GM12872 (cell line): ENCODE measurements around the gene VWF.

Experiments
- TF ChIP-seq, protein P1 (sequence below): IDR thresholded peaks from 3 replicates; pipeline ENCODE4 v1.5.1; 2011; ENCODE audit warnings: low read depth, mild to moderate bottlenecking, low read length, moderate library complexity; ENCODE audit not compliant: insufficient read depth

The VWF gene

DNA sequence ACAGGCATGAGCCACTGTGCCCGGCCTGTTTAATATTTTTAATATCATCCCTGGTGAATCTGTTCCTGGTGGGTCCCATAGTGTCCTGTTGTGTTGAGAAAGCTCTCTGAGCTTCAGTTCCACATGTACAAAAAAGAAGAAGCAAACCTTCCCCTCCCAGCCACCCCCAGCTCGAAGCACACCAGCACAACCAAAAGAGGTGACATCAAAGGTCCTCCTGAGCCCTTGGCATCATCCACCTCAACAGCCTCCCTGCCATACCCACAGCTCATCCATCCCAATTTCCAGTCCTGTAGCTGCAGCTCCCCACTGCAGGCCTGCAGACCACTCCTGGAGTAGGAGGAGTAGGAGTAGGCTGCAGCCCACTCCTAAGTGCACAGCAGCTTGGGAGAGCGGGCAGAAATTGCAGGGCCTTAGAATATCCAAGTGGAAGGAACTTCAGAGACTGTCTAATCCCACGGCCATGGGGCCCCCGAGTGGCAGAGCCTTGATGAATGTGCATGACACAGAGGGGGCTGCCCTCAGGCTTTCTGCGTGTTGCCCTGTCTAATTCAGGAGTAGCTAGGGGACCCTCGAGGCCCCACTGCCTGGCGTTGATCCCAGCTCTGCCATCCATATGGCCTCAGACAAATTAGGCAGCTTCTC, 39.1 kb upstream of the VWF start:
- TF ChIP-seq, protein P1, sequence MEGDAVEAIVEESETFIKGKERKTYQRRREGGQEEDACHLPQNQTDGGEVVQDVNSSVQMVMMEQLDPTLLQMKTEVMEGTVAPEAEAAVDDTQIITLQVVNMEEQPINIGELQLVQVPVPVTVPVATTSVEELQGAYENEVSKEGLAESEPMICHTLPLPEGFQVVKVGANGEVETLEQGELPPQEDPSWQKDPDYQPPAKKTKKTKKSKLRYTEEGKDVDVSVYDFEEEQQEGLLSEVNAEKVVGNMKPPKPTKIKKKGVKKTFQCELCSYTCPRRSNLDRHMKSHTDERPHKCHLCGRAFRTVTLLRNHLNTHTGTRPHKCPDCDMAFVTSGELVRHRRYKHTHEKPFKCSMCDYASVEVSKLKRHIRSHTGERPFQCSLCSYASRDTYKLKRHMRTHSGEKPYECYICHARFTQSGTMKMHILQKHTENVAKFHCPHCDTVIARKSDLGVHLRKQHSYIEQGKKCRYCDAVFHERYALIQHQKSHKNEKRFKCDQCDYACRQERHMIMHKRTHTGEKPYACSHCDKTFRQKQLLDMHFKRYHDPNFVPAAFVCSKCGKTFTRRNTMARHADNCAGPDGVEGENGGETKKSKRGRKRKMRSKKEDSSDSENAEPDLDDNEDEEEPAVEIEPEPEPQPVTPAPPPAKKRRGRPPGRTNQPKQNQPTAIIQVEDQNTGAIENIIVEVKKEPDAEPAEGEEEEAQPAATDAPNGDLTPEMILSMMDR, result no peak

DNA sequence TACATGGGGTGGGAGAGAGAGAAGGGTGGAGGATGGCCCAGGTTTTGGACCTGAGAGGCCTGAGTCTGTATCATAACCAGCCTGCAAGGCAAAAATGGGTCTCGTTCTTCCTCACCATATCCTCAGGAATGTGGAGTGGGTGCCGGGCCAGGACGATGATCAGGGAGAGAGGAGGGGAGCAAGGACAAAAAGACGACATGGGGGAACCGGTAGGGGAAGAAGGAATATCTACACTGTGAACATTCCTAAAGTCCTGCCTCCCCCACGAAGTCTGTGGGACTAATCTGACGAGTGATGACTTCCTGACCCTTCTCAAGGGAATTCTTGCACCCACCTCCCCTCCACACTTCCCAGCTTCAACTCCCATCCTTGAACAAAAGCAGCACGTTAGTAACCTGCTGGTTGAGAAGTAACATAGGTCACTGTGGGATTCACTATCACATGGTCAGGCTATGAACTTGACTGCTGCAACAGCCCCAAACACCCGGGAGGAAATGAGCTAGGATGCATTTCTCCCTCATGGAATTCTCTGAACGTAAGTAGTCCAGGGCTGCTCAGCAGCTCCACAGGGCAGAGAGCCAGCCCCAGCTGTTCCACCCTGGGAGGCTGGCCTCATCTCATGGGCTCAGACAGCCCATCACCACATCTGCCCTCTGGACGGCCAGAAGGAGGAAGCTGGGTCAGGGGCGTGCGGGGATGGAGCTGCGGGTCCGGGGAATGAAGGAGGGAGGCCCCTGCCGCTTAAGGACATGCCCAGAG, 36.8 kb upstream of the VWF start:
- TF ChIP-seq, protein P1, result no peak

- TF ChIP-seq, protein P1, result no peak
Observed at GRCh38 chr12:6158749-6159148, 34.3 kb upstream of the VWF start.

DNA sequence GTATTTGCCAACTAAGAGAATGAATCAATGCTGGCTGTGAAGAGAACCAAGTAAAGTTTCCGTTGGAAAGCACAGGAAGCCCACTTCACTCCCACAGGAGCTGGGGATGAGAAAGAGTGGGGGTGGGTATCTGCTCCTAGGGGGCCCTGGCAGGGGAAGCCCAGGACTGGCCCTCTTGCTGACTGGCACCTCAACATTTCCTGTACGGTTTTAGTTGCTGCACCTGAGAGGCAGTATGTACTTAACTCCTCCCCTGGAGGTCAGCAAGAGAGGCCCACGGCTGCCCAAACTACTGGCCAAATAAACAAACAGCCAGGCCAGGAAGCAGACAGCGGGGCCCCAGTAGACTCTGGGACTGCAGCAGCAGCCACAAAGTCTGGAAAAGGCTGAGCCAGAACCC, 33.8 kb upstream of the VWF start:
- TF ChIP-seq, protein P1, result no peak

GRCh38 chr12:6157482-6157881, 33.0 kb upstream of the VWF start:
- TF ChIP-seq, protein P1, result no peak

DNA sequence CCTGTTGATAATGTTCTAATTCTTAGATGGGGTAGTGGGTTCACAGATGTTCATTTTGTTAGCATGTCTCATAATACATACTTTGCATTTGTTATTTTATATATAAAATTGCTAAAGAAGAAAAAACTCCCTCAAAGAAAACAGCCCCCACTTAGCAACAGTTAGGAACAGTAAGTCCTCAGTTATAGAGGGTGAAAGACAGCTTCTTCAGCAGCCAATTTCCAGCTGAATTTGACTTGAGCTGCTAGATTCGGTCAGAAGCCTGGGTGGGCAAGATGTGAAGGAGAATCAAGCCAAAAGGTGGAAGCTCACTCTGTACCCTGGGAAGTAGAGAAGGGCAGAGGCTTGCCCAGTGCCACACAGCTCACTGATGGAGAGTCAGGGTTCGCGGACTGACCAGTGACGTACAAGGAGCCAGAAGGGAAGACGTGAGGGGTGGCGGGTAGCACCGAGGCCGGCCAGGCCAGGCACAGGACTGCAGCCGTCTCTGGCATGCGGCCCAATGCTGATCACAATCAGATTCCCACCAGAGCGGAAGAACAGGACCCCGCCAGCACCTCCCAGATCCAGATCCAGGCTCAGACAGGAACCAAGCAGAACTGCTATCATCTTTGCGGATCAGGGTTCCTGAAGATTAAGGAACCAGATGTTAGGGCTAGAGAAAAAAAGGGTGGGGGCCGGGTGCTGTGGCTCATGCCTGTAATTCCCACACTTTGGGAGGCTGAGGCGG, 30.4 kb upstream of the VWF start:
- TF ChIP-seq, protein P1, result no peak

DNA sequence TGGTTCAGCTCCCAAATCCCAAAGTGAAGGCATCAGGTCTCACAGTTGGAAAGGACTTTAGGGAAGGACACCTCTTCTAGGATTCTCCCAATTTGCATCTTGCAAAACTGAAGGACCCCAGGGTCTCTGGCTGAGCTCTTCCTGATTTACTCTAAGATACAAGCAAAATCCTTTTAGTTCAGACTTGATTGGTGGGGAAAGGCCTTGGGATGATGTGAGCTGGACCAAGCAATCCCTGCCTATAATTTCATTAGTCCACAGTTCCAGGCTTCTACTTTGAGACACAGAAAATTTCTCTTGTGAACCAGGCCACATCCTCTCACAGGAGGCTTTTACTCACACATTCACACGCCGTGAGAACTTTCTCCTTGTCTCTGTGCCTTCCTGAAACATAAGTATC, 23.6 kb upstream of the VWF start:
- TF ChIP-seq, protein P1, result no peak
